Ovary (tissue), 3 donors: ENCODE measurements around the gene TNNT3.

ENCODE experiments used
- EP300 ChIP-seq: sonication (generic); formaldehyde crosslinking; IDR thresholded peaks from one replicate; pipeline ENCODE4 v1.6.1; 2017; ENCODE audit warnings: antibody characterized with exemption
- POLR2A ChIP-seq: fragments of 450-650 bp; IDR thresholded peaks from one replicate; pipeline ENCODE4 v1.6.1; 2017; ENCODE audit warnings: antibody characterized with exemption, mild to moderate bottlenecking, moderate library complexity
- TF ChIP-seq, protein P1 (sequence below), 3 donors: fragments of 450-650 bp in 2 of 3; fragments of 200-600 bp in 1 of 3; IDR thresholded peaks; one replicate each; pipeline versions ENCODE4 v1.5.1 to v1.8.0; 2016 to 2022; ENCODE audit warnings: antibody characterized with exemption in 3 of 3, mild to moderate bottlenecking in 1 of 3
- donor health status: DM: no; HTN: no; CAD: no.

DNA sequence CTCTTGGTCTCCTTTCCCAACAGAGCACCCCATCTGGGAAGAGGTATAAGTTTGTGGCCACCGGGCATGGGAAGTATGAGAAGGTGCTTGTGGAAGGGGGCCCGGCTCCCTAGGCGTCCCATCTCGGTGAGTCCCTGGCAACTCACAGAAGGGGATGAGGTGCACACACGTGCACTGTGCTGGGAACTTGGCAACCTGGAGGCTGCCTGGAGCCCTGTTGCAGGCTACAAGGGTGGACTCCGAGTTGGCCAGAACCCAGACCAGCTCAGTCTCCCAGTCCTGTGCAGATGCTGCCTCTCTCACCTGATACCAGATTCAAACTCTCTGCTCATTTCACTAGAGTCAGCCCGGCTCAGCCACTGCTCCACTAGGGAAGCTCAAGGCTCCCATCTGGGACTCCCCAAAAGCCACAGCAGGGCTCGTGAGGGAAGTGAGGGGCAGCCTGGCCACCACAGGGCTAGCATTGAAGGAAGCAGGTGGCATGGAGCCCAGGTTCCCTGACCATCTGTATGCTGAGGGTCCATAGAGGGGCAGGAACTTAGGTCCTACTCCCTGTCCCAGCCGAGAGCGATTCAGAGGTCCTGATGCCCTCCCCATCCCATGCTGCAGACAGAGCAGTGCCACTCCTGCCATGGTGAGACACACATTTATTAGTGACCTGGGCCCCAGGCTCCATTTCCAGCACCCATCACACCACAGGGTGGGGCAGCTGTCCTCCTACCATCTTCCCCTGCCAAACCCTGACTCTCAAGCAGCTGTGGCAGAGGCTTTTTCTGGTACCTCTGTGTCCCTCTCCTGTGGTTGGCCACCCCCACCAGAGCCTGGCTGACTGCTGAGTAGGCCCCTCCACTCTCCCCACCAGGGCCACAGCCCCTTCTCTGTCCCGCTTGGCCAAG is 31.8 kb upstream of the TNNT3 start:
- TF ChIP-seq, protein P1, sequence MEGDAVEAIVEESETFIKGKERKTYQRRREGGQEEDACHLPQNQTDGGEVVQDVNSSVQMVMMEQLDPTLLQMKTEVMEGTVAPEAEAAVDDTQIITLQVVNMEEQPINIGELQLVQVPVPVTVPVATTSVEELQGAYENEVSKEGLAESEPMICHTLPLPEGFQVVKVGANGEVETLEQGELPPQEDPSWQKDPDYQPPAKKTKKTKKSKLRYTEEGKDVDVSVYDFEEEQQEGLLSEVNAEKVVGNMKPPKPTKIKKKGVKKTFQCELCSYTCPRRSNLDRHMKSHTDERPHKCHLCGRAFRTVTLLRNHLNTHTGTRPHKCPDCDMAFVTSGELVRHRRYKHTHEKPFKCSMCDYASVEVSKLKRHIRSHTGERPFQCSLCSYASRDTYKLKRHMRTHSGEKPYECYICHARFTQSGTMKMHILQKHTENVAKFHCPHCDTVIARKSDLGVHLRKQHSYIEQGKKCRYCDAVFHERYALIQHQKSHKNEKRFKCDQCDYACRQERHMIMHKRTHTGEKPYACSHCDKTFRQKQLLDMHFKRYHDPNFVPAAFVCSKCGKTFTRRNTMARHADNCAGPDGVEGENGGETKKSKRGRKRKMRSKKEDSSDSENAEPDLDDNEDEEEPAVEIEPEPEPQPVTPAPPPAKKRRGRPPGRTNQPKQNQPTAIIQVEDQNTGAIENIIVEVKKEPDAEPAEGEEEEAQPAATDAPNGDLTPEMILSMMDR (IDR thresholded peaks at IDR 0.05): no peak
- TF ChIP-seq POLR2A (no peak), EP300 (no peak)
